HCT116 (cell line): Measurements from ENCODE around the gene LGALS9. TPM values are rescaled to one million over a fixed set of nuclear protein-coding genes. Genes with fewer than 3 reads are reported as not detected.

Source experiments
- ATAC-seq: fragments of 200-7000 bp; cut with Tn5 transposase; 2 replicates; pipeline ENCODE4 v1.9.1; 2020; ENCODE audit warnings: mild to moderate bottlenecking, moderate library complexity
- BruUV-seq: library from RNA; stranded (reverse); fragments of 400-500 nt; replicated peaks from 2 replicates; lab custom pipeline; 2021; lab: Mats Ljungman, UMichigan
- CTCF ChIA-PET: fragments of 300-600 bp; sonication (Branson Sonifier 250); formaldehyde crosslinking; loops from one replicate; lab custom pipeline; 2021; ENCODE audit warnings: antibody characterized with exemption; lab: Charles Lee
- POLR2A ChIA-PET: fragments of 300-600, 350-600 bp; sonication (Branson Sonifier 250); formaldehyde crosslinking; loops from one replicate; lab custom pipeline; 2021; ENCODE audit warnings: antibody characterized with exemption; lab: Charles Lee
- RAD21 ChIA-PET, 2 experiments: fragments of 300-600 bp; sonication (Branson Sonifier 250); formaldehyde crosslinking; loops; one replicate each; lab custom pipeline; 2023; ENCODE audit warnings: low total read pairs in 2 of 2; ENCODE audit not compliant: uncharacterized antibody in 2 of 2, unreplicated experiment in 2 of 2, low non-redundant PET in 1 of 2; lab: Charles Lee
- DNase-seq: peaks from one replicate; pipeline ENCODE4 v3.0.0-alpha.2; 2010; ENCODE audit warnings: low read depth, low spot score
- H2AFZ ChIP-seq: fragments of 200-600 bp; shearing (Covaris generic), sonication (generic); 2 replicates; pipeline ENCODE4 v1.6.1; 2017; ENCODE audit warnings: low read depth, mixed run types, mixed read lengths, antibody characterized with exemption, low read length; ENCODE audit not compliant: poor library complexity, severe bottlenecking
- H3K27ac ChIP-seq: 2 replicates; pipeline ENCODE4 v1.5.1; 2012; ENCODE audit warnings: low read depth, low read length
- H3K27me3 ChIP-seq: fragments of 200-600 bp; sonication (generic); 2 replicates; pipeline ENCODE4 v1.6.1; 2016; ENCODE audit warnings: mixed run types, low read length, mixed read lengths; ENCODE audit not compliant: insufficient read depth
- H3K36me3 ChIP-seq, 2 experiments: fragments of 200-500 bp in 1 of 2; fragments of 200-600 bp in 1 of 2; sonication (Bioruptor generic) in 1 of 2; sonication (generic) in 1 of 2; 2 replicates each; pipeline versions ENCODE4 v1.5.1 to v1.6.1; 2014 to 2016; ENCODE audit warnings: low read length in 2 of 2, inconsistent platforms in 1 of 2, mixed read lengths in 1 of 2, mixed run types in 1 of 2; ENCODE audit not compliant: insufficient read depth in 2 of 2, control insufficient read depth in 1 of 2
- H3K4me1 ChIP-seq, 2 experiments: fragments of 200-600 bp in 1 of 2; sonication (generic) in 1 of 2; 2 replicates each; pipeline versions ENCODE4 v1.5.1 to v1.6.1; 2012 to 2017; ENCODE audit warnings: low read length in 2 of 2, inconsistent platforms in 1 of 2, mild to moderate bottlenecking in 1 of 2, mixed read lengths in 1 of 2, mixed run types in 1 of 2, moderate library complexity in 1 of 2; ENCODE audit not compliant: insufficient read depth in 2 of 2, control insufficient read depth in 1 of 2
- H3K4me2 ChIP-seq: fragments of 200-600 bp; sonication (generic); 2 replicates; pipeline ENCODE4 v1.6.1; 2017; ENCODE audit warnings: mixed run types, low read length, mixed read lengths
- H3K4me3 ChIP-seq, 2 experiments: fragments of 200-600 bp in 1 of 2; sonication (generic) in 1 of 2; replicated peaks in 1 of 2; 2 replicates each; pipeline ENCODE4 v1.5.1; 2011 to 2016; ENCODE audit warnings: low read length in 2 of 2, control low read depth in 1 of 2, low read depth in 1 of 2, mild to moderate bottlenecking in 1 of 2, mixed read lengths in 1 of 2, mixed run types in 1 of 2
- H3K79me2 ChIP-seq: fragments of 200-600 bp; sonication (generic); 2 replicates; pipeline ENCODE4 v1.6.1; 2017; ENCODE audit warnings: mild to moderate bottlenecking, mixed run types, low read length, moderate library complexity, mixed read lengths; ENCODE audit not compliant: insufficient read depth
- H3K9ac ChIP-seq: fragments of 200-600 bp; sonication (generic); 2 replicates; pipeline ENCODE4 v1.6.1; 2016; ENCODE audit warnings: low read length, mixed read lengths
- H3K9me2 ChIP-seq: fragments of 200-600 bp; sonication (generic), shearing (Covaris generic); 2 replicates; pipeline ENCODE4 v1.6.1; 2017; ENCODE audit warnings: mixed run types, mild to moderate bottlenecking, moderate library complexity; ENCODE audit not compliant: insufficient read depth
- H3K9me3 ChIP-seq, 2 experiments: fragments of 200-500 bp in 1 of 2; fragments of 200-600 bp in 1 of 2; sonication (Bioruptor generic) in 1 of 2; sonication (generic) in 1 of 2; 2 replicates each; pipeline ENCODE4 v1.6.1; 2014 to 2017; ENCODE audit warnings: low read length in 2 of 2, mixed read lengths in 2 of 2, inconsistent platforms in 1 of 2, low read depth in 1 of 2, mild to moderate bottlenecking in 1 of 2, mixed run types in 1 of 2, moderate library complexity in 1 of 2; ENCODE audit not compliant: control insufficient read depth in 1 of 2, insufficient read depth in 1 of 2
- H4K20me1 ChIP-seq: fragments of 200-600 bp; sonication (generic), shearing (Covaris generic); 2 replicates; pipeline ENCODE4 v1.6.1; 2017; ENCODE audit warnings: mixed run types, mild to moderate bottlenecking, moderate library complexity; ENCODE audit not compliant: insufficient read depth
- ATF3 ChIP-seq: IDR thresholded peaks from 2 replicates; pipeline ENCODE4 v1.6.1; 2012
- CBX3 ChIP-seq: IDR thresholded peaks from 2 replicates; pipeline ENCODE4 v1.6.1; 2012; ENCODE audit warnings: low read depth
- EGR1 ChIP-seq: IDR thresholded peaks from 2 replicates; pipeline ENCODE4 v1.6.1; 2012; ENCODE audit warnings: low read depth
- ELF1 ChIP-seq: IDR thresholded peaks from 2 replicates; pipeline ENCODE4 v1.6.1; 2012; ENCODE audit warnings: low read depth, borderline replicate concordance
- EZH2 ChIP-seq: fragments of 200-600 bp; sonication (generic); IDR thresholded peaks from 2 replicates; pipeline ENCODE4 v1.6.1; 2017; ENCODE audit warnings: antibody characterized with exemption, mixed run types
- FOSL1 ChIP-seq: IDR thresholded peaks from 2 replicates; pipeline ENCODE4 v1.6.1; 2012; ENCODE audit warnings: low read depth
- JUND ChIP-seq: IDR thresholded peaks from 2 replicates; pipeline ENCODE4 v1.6.1; 2012
- MAX ChIP-seq: IDR thresholded peaks from 2 replicates; pipeline ENCODE4 v1.6.1; 2012
- POLR2AphosphoS5 ChIP-seq: IDR thresholded peaks from 2 replicates; pipeline ENCODE4 v1.6.1; 2011; ENCODE audit warnings: mild to moderate bottlenecking, low read depth, low read length, moderate library complexity
- RAD21 ChIP-seq: IDR thresholded peaks from 2 replicates; pipeline ENCODE4 v1.6.1; 2012; ENCODE audit warnings: low read depth, mild to moderate bottlenecking
- SP1 ChIP-seq: IDR thresholded peaks from 2 replicates; pipeline ENCODE4 v1.6.1; 2012; ENCODE audit warnings: low read depth
- SRF ChIP-seq: IDR thresholded peaks from 2 replicates; pipeline ENCODE4 v1.6.1; 2012; ENCODE audit warnings: low read depth
- TCF7L2 ChIP-seq: IDR thresholded peaks from 2 replicates; pipeline ENCODE4 v1.7.0; 2011; ENCODE audit warnings: borderline replicate concordance, inconsistent platforms; ENCODE audit not compliant: insufficient read depth, insufficient read length; ENCODE audit errors: extremely low read depth
- YY1 ChIP-seq: IDR thresholded peaks from 2 replicates; pipeline ENCODE4 v1.6.1; 2011; ENCODE audit warnings: low read length, low read depth, moderate library complexity, mild to moderate bottlenecking; ENCODE audit not compliant: insufficient replicate concordance; ENCODE audit errors: extremely low read depth
- ZBTB33 ChIP-seq: IDR thresholded peaks from 2 replicates; pipeline ENCODE4 v1.6.1; 2011; ENCODE audit warnings: mild to moderate bottlenecking, low read length, moderate library complexity; ENCODE audit not compliant: insufficient replicate concordance; ENCODE audit errors: extremely low read depth
- ZFX ChIP-seq: fragments of 450-650 bp; IDR thresholded peaks from 2 replicates; pipeline ENCODE4 v1.6.1; 2017
- ZNF274 ChIP-seq: fragments of 200-500 bp; sonication (Bioruptor generic); IDR thresholded peaks from 2 replicates; pipeline ENCODE4 v1.6.1; 2014; ENCODE audit warnings: mild to moderate bottlenecking, low read depth, low read length, inconsistent platforms
- intact Hi-C: fragments of 100-400 bp; cut with micrococcal nuclease; formaldehyde crosslinking; loops from 2 replicates; pipeline ENCODE4 v1.10.0; 2022
- total RNA-seq: library from RNA; stranded (reverse); gene quantifications from one replicate; pipeline ENCODE4 v1.2.1, GENCODE V29; 2021; ENCODE audit not compliant: unreplicated experiment

LGALS9 gene
- total RNA-seq, 1 experiment from 2014 or later: 1.9 TPM

DNA sequence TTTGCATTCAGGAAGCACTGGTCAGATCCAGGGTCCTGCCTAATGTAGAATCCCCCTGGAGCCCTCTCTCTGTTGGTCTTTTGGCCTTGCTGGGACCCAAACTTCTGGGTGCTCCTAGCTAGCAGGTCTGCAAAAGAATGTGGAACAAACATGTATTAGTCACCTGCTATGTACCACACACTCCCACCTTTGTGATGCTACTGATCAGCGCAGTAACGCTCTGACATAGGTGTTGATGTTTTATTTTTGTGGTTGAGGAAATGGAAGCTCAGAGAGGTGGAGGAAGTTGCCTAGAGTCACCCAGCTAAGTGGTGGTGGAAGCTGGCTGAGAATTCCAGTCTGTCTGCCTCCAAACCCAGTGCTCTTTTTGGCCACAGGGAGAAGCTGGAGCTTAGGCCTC, 35.8 kb upstream of the LGALS9 start:
- Histone ChIP-seq H3K27ac (no peak overlapping the region), H3K4me3 (no peak overlapping the region), H3K9me2 (no peaks in the 10 kb centered on the region), H3K27me3 (no peaks in the 10 kb centered on the region), H3K36me3 (no peaks in the 10 kb centered on the region), H4K20me1 (no peaks in the 10 kb centered on the region), H3K9ac (no peak overlapping the region), H2AFZ (no peak overlapping the region), H3K4me1 (0 out of 4 replicates have a peak, but pooled peaks cover 0 to 2% of the 10 kb centered on the region in 2 experiments), H3K9me3 (no peaks in the 10 kb centered on the region), H3K4me2 (no peak overlapping the region), H3K79me2 (no peaks in the 10 kb centered on the region)
- no peak for ATAC-seq
- BruUV-seq: no TSS peak
- POLR2A ChIA-PET: no interaction called here
- TF ChIP-seq ZNF274 (no peak), ELF1 (no peak), ZFX (no peak), SRF (no peak), ATF3 (no peak), MAX (no peak)
- CTCF ChIA-PET: interaction anchor here (1.7 kb wide), 1 partner anchor 241 kb away, joined by 5 read pairs; no protein-coding TSS in a partner anchor
- RAD21 ChIA-PET: no interaction called here
- no peak for DNase-seq
- intact Hi-C loops: no loop called here

DNA sequence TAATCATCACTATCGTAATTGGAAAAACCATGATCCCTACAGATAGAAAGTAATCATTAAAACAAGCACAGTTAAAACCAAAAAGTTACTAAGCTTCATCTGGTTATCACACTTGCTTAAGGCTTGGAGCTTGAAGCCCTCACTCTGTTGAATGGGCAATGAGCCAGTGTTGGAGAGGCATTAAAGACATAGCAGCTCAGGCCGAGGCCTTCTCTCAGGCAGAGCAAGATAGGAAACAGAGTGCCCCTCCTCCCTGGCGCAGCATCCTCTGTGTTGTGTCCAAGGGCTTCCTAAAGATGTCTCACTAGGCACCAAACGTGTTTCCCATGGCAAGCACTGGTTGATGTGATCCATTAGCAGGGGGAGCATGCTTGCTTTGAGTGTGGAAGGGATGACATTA, 34.9 kb upstream of the LGALS9 start:
- POLR2A ChIA-PET: no interaction called here
- intact Hi-C loops: no loop called here
- TF ChIP-seq ZNF274 (no peak), FOSL1 (no peak), MAX (no peak), YY1 (no peak), EGR1 (no peak), TCF7L2 (no peak), ZFX (no peak), JUND (no peak), EZH2 (no peak), RAD21 (no peak), SP1 (no peak), ATF3 (no peak), ZBTB33 (no peak), POLR2AphosphoS5 (no peak), CBX3 (no peak), SRF (no peak), ELF1 (no peak)

More for the DNA sequence above, 34.9 kb upstream of the LGALS9 start:
- BruUV-seq: no TSS peak
- CTCF ChIA-PET: no interaction called here
- Histone ChIP-seq H3K36me3 (no peaks in the 10 kb centered on the region), H3K4me3 (no peak overlapping the region), H3K4me2 (no peak overlapping the region), H3K27me3 (no peaks in the 10 kb centered on the region), H3K79me2 (no peaks in the 10 kb centered on the region), H3K4me1 (peaks cover 7 to 10% of the 10 kb centered on the region in 2 experiments), H4K20me1 (no peaks in the 10 kb centered on the region), H3K9ac (no peak overlapping the region), H3K27ac (no peak overlapping the region), H3K9me2 (no peaks in the 10 kb centered on the region), H2AFZ (no peak overlapping the region), H3K9me3 (no peaks in the 10 kb centered on the region)
- RAD21 ChIA-PET: no interaction called here
- no peak for ATAC-seq
- no peak for DNase-seq
